WTC11 (cell line): ENCODE data around the gene AP2S1. TPM values are rescaled to one million over a fixed set of nuclear protein-coding genes. Genes with fewer than 3 reads are reported as not detected.
A peak's percentile ranks its signal among the peaks of the same experiment; 100 is the strongest.

Experiments
- ATAC-seq: fragments of 200-7000 bp; cut with Tn5 transposase; 2 replicates; pipeline ENCODE4 v1.10.0; 2021; ENCODE audit warnings: mild to moderate bottlenecking, moderate library complexity
- CTCF ChIA-PET: fragments of 300-600 bp; sonication (Branson Sonifier 250); formaldehyde crosslinking; loops from one replicate; lab custom pipeline; 2021; ENCODE audit warnings: antibody characterized with exemption; lab: Charles Lee
- POLR2A ChIA-PET: fragments of 350-600 bp; sonication (Branson Sonifier 250); formaldehyde crosslinking; loops from one replicate; lab custom pipeline; 2021; ENCODE audit warnings: antibody characterized with exemption; lab: Charles Lee
- DNase-seq: peaks from one replicate; pipeline ENCODE4 v3.0.0; 2021; ENCODE audit warnings: low spot score
- H3K27ac Mint-ChIP-seq: 2 replicates; pipeline ENCODE4 v1.8.0; 2021; ENCODE audit warnings: mixed read lengths
- H3K27me3 Mint-ChIP-seq: 2 replicates; pipeline ENCODE4 v1.8.0; 2021; ENCODE audit warnings: low read depth, mild to moderate bottlenecking, moderate library complexity, mixed read lengths
- H3K36me3 Mint-ChIP-seq: 2 replicates; pipeline ENCODE4 v1.8.0; 2021; ENCODE audit warnings: mixed read lengths
- H3K4me1 Mint-ChIP-seq: 2 replicates; pipeline ENCODE4 v1.8.0; 2022; ENCODE audit warnings: mixed read lengths
- H3K4me3 Mint-ChIP-seq: 2 replicates; pipeline ENCODE4 v1.8.0; 2021; ENCODE audit warnings: mild to moderate bottlenecking, moderate library complexity, mixed read lengths
- H3K9me3 Mint-ChIP-seq: 2 replicates; pipeline ENCODE4 v1.8.0; 2021; ENCODE audit warnings: mixed read lengths
- ATF1 ChIP-seq: sonication (generic); formaldehyde crosslinking; IDR thresholded peaks from 2 replicates; pipeline ENCODE4 v1.8.1; 2023; ENCODE audit warnings: mild to moderate bottlenecking, moderate library complexity, missing genetic modification reagents
- ATF2 ChIP-seq: sonication (generic); formaldehyde crosslinking; IDR thresholded peaks from 2 replicates; pipeline ENCODE4 v1.8.1; 2022; ENCODE audit warnings: low read depth, missing genetic modification reagents, borderline replicate concordance
- GABPB1 ChIP-seq: sonication (generic); formaldehyde crosslinking; IDR thresholded peaks from 2 replicates; pipeline ENCODE4 v1.8.1; 2023; ENCODE audit warnings: mild to moderate bottlenecking, missing genetic modification reagents
- GTF2I ChIP-seq: fragments of 250-450 bp; sonication (Bioruptor Pico); conservative IDR thresholded peaks from 2 replicates; pipeline ENCODE4 v1.4.0; 2021; ENCODE audit warnings: mild to moderate bottlenecking
- JUN ChIP-seq: sonication (generic); formaldehyde crosslinking; IDR thresholded peaks from 2 replicates; pipeline ENCODE4 v1.8.0; 2023; ENCODE audit warnings: mild to moderate bottlenecking, missing genetic modification reagents
- NFYB ChIP-seq: sonication (generic); formaldehyde crosslinking; conservative IDR thresholded peaks from 2 replicates; pipeline ENCODE4 v1.8.0; 2022; ENCODE audit warnings: low read depth, missing genetic modification reagents
- PREB ChIP-seq: sonication (generic); formaldehyde crosslinking; IDR thresholded peaks from 2 replicates; pipeline ENCODE4 v1.8.1; 2022; ENCODE audit warnings: mild to moderate bottlenecking, missing genetic modification reagents, moderate library complexity, borderline replicate concordance
- SP1 ChIP-seq: sonication (generic); formaldehyde crosslinking; conservative IDR thresholded peaks from 2 replicates; pipeline ENCODE4 v1.8.1; 2022; ENCODE audit warnings: missing genetic modification reagents
- STAT6 ChIP-seq: sonication (generic); formaldehyde crosslinking; conservative IDR thresholded peaks from 2 replicates; pipeline ENCODE4 v1.8.1; 2023; ENCODE audit warnings: mild to moderate bottlenecking, low read depth, missing genetic modification reagents, moderate library complexity
- ZNF317 ChIP-seq: sonication (generic); formaldehyde crosslinking; IDR thresholded peaks from 2 replicates; pipeline ENCODE4 v1.8.1; 2023; ENCODE audit warnings: low read depth, mild to moderate bottlenecking, moderate library complexity, missing genetic modification reagents, borderline replicate concordance
- ZNF671 ChIP-seq: fragments of 250-450 bp; sonication (Bioruptor Pico); IDR thresholded peaks from 2 replicates; pipeline ENCODE4 v1.8.0; 2021; ENCODE audit warnings: mild to moderate bottlenecking
- total RNA-seq: library from RNA; stranded (reverse); gene quantifications from 3 replicates; pipeline ENCODE4 v1.2.3, GENCODE V29; 2021

The AP2S1 gene
- total RNA-seq, 1 experiment from 2014 or later: 249 TPM

GRCh38 chr19:46821512-46822409, 28.9 kb downstream of the AP2S1 start:
- peak; percentile 54 for ATAC-seq
- Mint-ChIP-seq H3K4me3 (no peak overlapping the region), H3K27ac (no peak overlapping the region), H3K36me3 (no peaks in the 10 kb centered on the region), H3K4me1 (peaks cover 10% of the 10 kb centered on the region), H3K9me3 (0 out of 2 replicates have a peak, but pooled peaks cover 4% of the 10 kb centered on the region), H3K27me3 (no peaks in the 10 kb centered on the region)
- ChIA-PET POLR2A (interaction anchor here (1.0 kb wide), 1 partner anchor 44 kb away, joined by 3 read pairs; no protein-coding TSS in a partner anchor), CTCF (interaction anchor here (0.8 to 2.2 kb wide), 5 partner anchors 8 to 68 kb away, joined by 3 to 8 read pairs (median 4); partner anchors contain the start of gene SLC1A5)
- peak; percentile 26 for DNase-seq
- TF ChIP-seq GABPB1 (CRISPR knock-in tag) (0 out of 2 replicates have a peak, but pooled peaks have one; percentile 10), PREB (CRISPR knock-in tag) (no peak)

GRCh38 chr19:46818812-46819211, 31.8 kb downstream of the AP2S1 start:
- Mint-ChIP-seq H3K4me3 (no peak overlapping the region), H3K4me1 (peaks cover 10% of the 10 kb centered on the region)
- peak; percentile 79 for ATAC-seq
- CTCF ChIA-PET: interaction anchor here (1.3 kb wide), 1 partner anchor 61 kb away, joined by 3 read pairs; no protein-coding TSS in a partner anchor
- TF ChIP-seq ZNF671 (CRISPR knock-in tag) (no peak), JUN (CRISPR knock-in tag) (no peak), STAT6 (CRISPR knock-in tag) (no peak), ATF2 (no peak), NFYB (CRISPR knock-in tag) (peak; percentile 87), SP1 (CRISPR knock-in tag) (no peak), ZNF317 (CRISPR knock-in tag) (no peak), GTF2I (no peak)
- TF ChIP-seq, all 79 proteins: peak for 1
- Mint-ChIP-seq H3K27me3 (no peaks in the 10 kb centered on the region; the same call in 1 of the 2 replicates), H3K36me3 (no peaks in the 10 kb centered on the region), H3K27ac (no peak overlapping the region), H3K9me3 (0 out of 2 replicates have a peak, but pooled peaks cover 4% of the 10 kb centered on the region)
- POLR2A ChIA-PET: no interaction called here
- DNase-seq: peak; percentile 41

- peaks cover 17% of the 10 kb centered on the region for H3K4me1 Mint-ChIP-seq
- H3K27me3 Mint-ChIP-seq: no peaks in the 10 kb centered on the region; the same call in 1 of the 2 replicates
- ATAC-seq: no peak
- TF ChIP-seq ATF1 (CRISPR knock-in tag): no peak
- no peak for DNase-seq
- no peak overlapping the region for H3K4me3 Mint-ChIP-seq
- H3K36me3 Mint-ChIP-seq: no peaks in the 10 kb centered on the region
- H3K9me3 Mint-ChIP-seq: 0 out of 2 replicates have a peak, but pooled peaks cover 4% of the 10 kb centered on the region
- ChIA-PET CTCF (interaction anchor here (0.5 kb wide), 1 partner anchor 1190 kb away, joined by 4 read pairs; no protein-coding TSS in a partner anchor), POLR2A (no interaction called here)
- no peak overlapping the region for H3K27ac Mint-ChIP-seq
Observed at GRCh38 chr19:46815833-46816627, 34.6 kb downstream of the AP2S1 start.
